DND-41 (cell line): ENCODE data around the gene EPHB1.

Experiments
- CTCF ChIP-seq: IDR thresholded peaks from 2 replicates; pipeline ENCODE4 v1.5.1; 2012; ENCODE audit warnings: borderline replicate concordance, low read length, moderate library complexity, mild to moderate bottlenecking; ENCODE audit not compliant: poor library complexity, severe bottlenecking; ENCODE audit errors: extremely low read depth
- EZH2 ChIP-seq: IDR thresholded peaks from 3 replicates; pipeline ENCODE4 v1.6.1; 2012; ENCODE audit warnings: borderline replicate concordance, low read depth, mild to moderate bottlenecking, moderate library complexity, low read length, inconsistent platforms; ENCODE audit not compliant: severe bottlenecking

GRCh38 chr3:134817297-134817696 lies 22.2 kb downstream of the EPHB1 start:
- no peak for TF ChIP-seq CTCF
- TF ChIP-seq EZH2 = no peak
